H9 (cell line): ENCODE results near the gene CAB39L. TPM values are rescaled to one million over a fixed set of nuclear protein-coding genes. Genes with fewer than 3 reads are reported as not detected.
A peak's percentile ranks its signal among the peaks of the same experiment; 100 is the strongest.

Source experiments
- DNase-seq: peaks from one replicate; pipeline ENCODE4 v3.0.0-alpha.2; 2017
- H2AFZ ChIP-seq: one replicate; pipeline ENCODE4 v1.6.1; 2013; ENCODE audit warnings: mild to moderate bottlenecking, low read length, control low read depth, moderate library complexity
- H2AK5ac ChIP-seq: 2 replicates; pipeline ENCODE4 v1.6.1; 2013; ENCODE audit warnings: low read length, control low read depth, mixed read lengths; ENCODE audit not compliant: insufficient read length
- H2BK120ac ChIP-seq: one replicate; pipeline ENCODE4 v1.6.1; 2013; ENCODE audit warnings: low read depth, mild to moderate bottlenecking, low read length, control low read depth, inconsistent platforms; ENCODE audit not compliant: poor library complexity, severe bottlenecking
- H2BK12ac ChIP-seq: 2 replicates; pipeline ENCODE4 v1.6.1; 2013; ENCODE audit warnings: low read length, control low read depth, mixed read lengths, low read depth; ENCODE audit not compliant: insufficient read length
- H2BK15ac ChIP-seq: 2 replicates; pipeline ENCODE4 v1.6.1; 2013; ENCODE audit warnings: low read depth, low read length, control low read depth
- H2BK20ac ChIP-seq: one replicate; pipeline ENCODE4 v1.6.1; 2013; ENCODE audit warnings: low read depth, mild to moderate bottlenecking, low read length, control low read depth, inconsistent platforms; ENCODE audit not compliant: poor library complexity, severe bottlenecking
- H2BK5ac ChIP-seq: 2 replicates; pipeline ENCODE4 v1.6.1; 2013; ENCODE audit warnings: low read length, control low read depth, mixed read lengths; ENCODE audit not compliant: insufficient read length
- H3K14ac ChIP-seq: 2 replicates; pipeline ENCODE4 v1.6.1; 2013; ENCODE audit warnings: low read length, control low read depth; ENCODE audit not compliant: insufficient read depth
- H3K18ac ChIP-seq: 2 replicates; pipeline ENCODE4 v1.6.1; 2013; ENCODE audit warnings: low read depth, mild to moderate bottlenecking, mixed read lengths, low read length, control low read depth; ENCODE audit not compliant: insufficient read length
- H3K23ac ChIP-seq: 2 replicates; pipeline ENCODE4 v1.6.1; 2013; ENCODE audit warnings: low read length, control low read depth, mixed read lengths, low read depth; ENCODE audit not compliant: insufficient read length
- H3K23me2 ChIP-seq: 2 replicates; pipeline ENCODE4 v1.6.1; 2013; ENCODE audit warnings: low read depth, mild to moderate bottlenecking, mixed read lengths, low read length, control low read depth; ENCODE audit not compliant: insufficient read length, poor library complexity, severe bottlenecking
- H3K27ac ChIP-seq: 2 replicates; pipeline ENCODE4 v1.5.1; 2013; ENCODE audit warnings: low read length, control low read depth, mixed read lengths, low read depth; ENCODE audit not compliant: insufficient read length
- H3K27me3 ChIP-seq: 2 replicates; pipeline ENCODE4 v1.6.1; 2013; ENCODE audit warnings: low read length, control low read depth, inconsistent platforms; ENCODE audit not compliant: insufficient read depth
- H3K4ac ChIP-seq: 2 replicates; pipeline ENCODE4 v1.6.1; 2013; ENCODE audit warnings: low read depth, mild to moderate bottlenecking, control low read depth, inconsistent platforms, low read length, moderate library complexity
- H3K4me1 ChIP-seq: 2 replicates; pipeline ENCODE4 v1.6.1; 2013; ENCODE audit warnings: low read length, control low read depth, inconsistent platforms; ENCODE audit not compliant: insufficient read depth
- H3K4me2 ChIP-seq: 2 replicates; pipeline ENCODE4 v1.6.1; 2013; ENCODE audit warnings: low read length, control low read depth, mixed read lengths; ENCODE audit not compliant: insufficient read length, insufficient read depth
- H3K56ac ChIP-seq: 2 replicates; pipeline ENCODE4 v1.6.1; 2013; ENCODE audit warnings: low read depth, mild to moderate bottlenecking, mixed read lengths, low read length, control low read depth; ENCODE audit not compliant: insufficient read length
- H3K79me1 ChIP-seq: 2 replicates; pipeline ENCODE4 v1.6.1; 2013; ENCODE audit warnings: low read depth, mild to moderate bottlenecking, moderate library complexity, low read length, control low read depth, inconsistent platforms; ENCODE audit not compliant: insufficient read depth, poor library complexity, severe bottlenecking
- H3K79me2 ChIP-seq: 2 replicates; pipeline ENCODE4 v1.6.1; 2013; ENCODE audit warnings: low read length, control low read depth, inconsistent platforms; ENCODE audit not compliant: insufficient read depth
- H3K9ac ChIP-seq: 2 replicates; pipeline ENCODE4 v1.6.1; 2013; ENCODE audit warnings: low read length, control low read depth, mixed read lengths; ENCODE audit not compliant: insufficient read length; ENCODE audit errors: extremely low read depth
- H3K9me3 ChIP-seq: one replicate; pipeline ENCODE4 v1.6.1; 2013; ENCODE audit warnings: low read depth, low read length, inconsistent platforms; ENCODE audit not compliant: control insufficient read depth
- H3T11ph ChIP-seq: one replicate; pipeline ENCODE4 v1.6.1; 2013; ENCODE audit warnings: mild to moderate bottlenecking, low read length, control low read depth, inconsistent platforms
- H4K20me1 ChIP-seq: one replicate; pipeline ENCODE4 v1.6.1; 2013; ENCODE audit not compliant: control insufficient read depth, insufficient read length, insufficient read depth
- H4K5ac ChIP-seq: 2 replicates; pipeline ENCODE4 v1.6.1; 2013; ENCODE audit warnings: low read depth, mild to moderate bottlenecking, mixed read lengths, low read length, control low read depth; ENCODE audit not compliant: insufficient read length
- H4K8ac ChIP-seq: replicated peaks from 2 replicates; pipeline ENCODE4 v1.6.1; 2013; ENCODE audit warnings: low read length, control low read depth, mixed read lengths, low read depth; ENCODE audit not compliant: insufficient read length
- H4K91ac ChIP-seq: 2 replicates; pipeline ENCODE4 v1.6.1; 2013; ENCODE audit warnings: low read depth, mild to moderate bottlenecking, moderate library complexity, mixed read lengths, low read length, control low read depth; ENCODE audit not compliant: insufficient read length
- H3K27ac Mint-ChIP-seq, 3 experiments: 2 replicates in 2 of 3; 3 replicates in 1 of 3; pipeline ENCODE4 v1.8.0; 2020 to 2021; ENCODE audit warnings: mixed read lengths in 3 of 3, mild to moderate bottlenecking in 1 of 3, moderate library complexity in 1 of 3
- H3K27me3 Mint-ChIP-seq: 2 replicates; pipeline ENCODE4 v1.8.0; 2021; ENCODE audit warnings: low read depth, mild to moderate bottlenecking, moderate library complexity, mixed read lengths
- H3K36me3 Mint-ChIP-seq, 3 experiments: 2 replicates in 2 of 3; 3 replicates in 1 of 3; pipeline ENCODE4 v1.8.0; 2020 to 2021; ENCODE audit warnings: low read depth in 3 of 3, mixed read lengths in 3 of 3; ENCODE audit not compliant: insufficient read depth in 1 of 3
- H3K4me1 Mint-ChIP-seq, 2 experiments: 2 replicates each; pipeline ENCODE4 v1.8.0; 2020; ENCODE audit warnings: mixed read lengths in 2 of 2
- H3K4me3 Mint-ChIP-seq, 2 experiments: 2 replicates in 1 of 2; 3 replicates in 1 of 2; pipeline ENCODE4 v1.8.0; 2020 to 2021; ENCODE audit warnings: mild to moderate bottlenecking in 2 of 2, mixed read lengths in 2 of 2, moderate library complexity in 1 of 2
- H3K9me3 Mint-ChIP-seq, 2 experiments: 2 replicates in 1 of 2; 3 replicates in 1 of 2; pipeline ENCODE4 v1.8.0; 2020; ENCODE audit warnings: mild to moderate bottlenecking in 2 of 2, mixed read lengths in 2 of 2, moderate library complexity in 1 of 2
- WGBS: extraction: QIAGEN DNeasy Blood & Tissue Kit; methylation state at CpG from one replicate; pipeline ENCODE4 v1.1.7; 2013; ENCODE audit warnings: missing lambda C conversion rate, low lambda C conversion rate, mixed read lengths; ENCODE audit not compliant: insufficient read length; ENCODE audit errors: extremely low coverage; 5-methylcytosine and 5-hydroxymethylcytosine counted together
- total RNA-seq: library from RNA; stranded (reverse); gene quantifications from 2 replicates; pipeline ENCODE4 v1.2.1, GENCODE V29; 2021
- TF ChIP-seq, protein P1 (sequence below): fragments of 200-600 bp; sonication (generic); conservative IDR thresholded peaks from 3 replicates; pipeline ENCODE4 v1.8.0; 2021; ENCODE audit warnings: antibody characterized with exemption, mild to moderate bottlenecking

Gene CAB39L
- total RNA-seq, 1 experiment from 2014 or later = 6.0 TPM

DNA sequence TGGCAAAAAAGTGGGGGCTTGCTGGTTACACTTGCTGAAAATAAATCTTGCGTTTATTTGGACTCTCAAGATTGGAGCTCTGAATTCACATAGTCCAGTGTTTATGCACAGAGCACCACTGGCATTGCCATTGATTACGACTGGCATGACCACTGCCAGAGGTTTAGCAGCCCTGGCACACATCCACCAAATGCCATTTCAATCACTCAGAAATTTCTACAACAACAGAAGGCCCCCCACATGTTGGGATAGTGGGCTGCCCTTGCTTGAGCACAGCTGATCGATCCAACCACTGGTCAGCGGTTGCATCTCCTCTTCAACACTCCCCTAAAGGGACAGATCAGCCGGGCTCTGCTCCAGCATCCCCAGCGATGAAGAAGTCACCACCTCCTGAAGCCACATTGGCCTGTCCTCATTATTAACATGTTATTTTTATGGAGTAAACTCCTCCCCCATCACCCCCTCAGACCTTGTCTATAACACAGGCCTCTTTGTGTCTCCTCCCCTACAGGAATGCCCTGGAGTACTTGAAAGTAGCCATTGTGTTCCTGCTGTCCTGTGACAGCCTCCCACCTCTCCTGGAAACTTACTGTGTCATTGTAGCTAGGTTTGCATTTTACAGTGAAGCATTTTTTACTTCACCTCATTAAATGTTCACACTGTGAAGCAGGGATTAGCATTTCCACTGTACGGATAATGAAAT, 144.8 kb downstream of the CAB39L start:
- H2AFZ ChIP-seq = no peak overlapping the region
- no peak overlapping the region for H2AK5ac ChIP-seq
- no peak overlapping the region for H2BK5ac ChIP-seq
- H3K9ac ChIP-seq = no peak overlapping the region
- no peak overlapping the region for H3K27ac ChIP-seq
- TF ChIP-seq, protein P1, sequence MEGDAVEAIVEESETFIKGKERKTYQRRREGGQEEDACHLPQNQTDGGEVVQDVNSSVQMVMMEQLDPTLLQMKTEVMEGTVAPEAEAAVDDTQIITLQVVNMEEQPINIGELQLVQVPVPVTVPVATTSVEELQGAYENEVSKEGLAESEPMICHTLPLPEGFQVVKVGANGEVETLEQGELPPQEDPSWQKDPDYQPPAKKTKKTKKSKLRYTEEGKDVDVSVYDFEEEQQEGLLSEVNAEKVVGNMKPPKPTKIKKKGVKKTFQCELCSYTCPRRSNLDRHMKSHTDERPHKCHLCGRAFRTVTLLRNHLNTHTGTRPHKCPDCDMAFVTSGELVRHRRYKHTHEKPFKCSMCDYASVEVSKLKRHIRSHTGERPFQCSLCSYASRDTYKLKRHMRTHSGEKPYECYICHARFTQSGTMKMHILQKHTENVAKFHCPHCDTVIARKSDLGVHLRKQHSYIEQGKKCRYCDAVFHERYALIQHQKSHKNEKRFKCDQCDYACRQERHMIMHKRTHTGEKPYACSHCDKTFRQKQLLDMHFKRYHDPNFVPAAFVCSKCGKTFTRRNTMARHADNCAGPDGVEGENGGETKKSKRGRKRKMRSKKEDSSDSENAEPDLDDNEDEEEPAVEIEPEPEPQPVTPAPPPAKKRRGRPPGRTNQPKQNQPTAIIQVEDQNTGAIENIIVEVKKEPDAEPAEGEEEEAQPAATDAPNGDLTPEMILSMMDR = no peak
- DNase-seq = no peak
- H3K36me3 Mint-ChIP-seq = no peaks in the 10 kb centered on the region
- H3K27ac Mint-ChIP-seq = peak overlapping the region in 1 of 3 experiments; percentile 40; a peak in 1 of 7 replicates
- H3K4ac ChIP-seq = no peak overlapping the region
- no peaks in the 10 kb centered on the region for H3K9me3 ChIP-seq
- no peak overlapping the region for H3K23ac ChIP-seq
- no peaks in the 10 kb centered on the region; the same call in 1 of the 2 replicates for H3K27me3 ChIP-seq
- no peaks in the 10 kb centered on the region for H3K79me1 ChIP-seq
- no peak overlapping the region for H4K91ac ChIP-seq
- no peak overlapping the region for H4K8ac ChIP-seq
- no peak overlapping the region for H2BK12ac ChIP-seq
- H3K14ac ChIP-seq = no peak overlapping the region; the same call in 1 of the 2 replicates
- H3K4me2 ChIP-seq = no peak overlapping the region
- no peak overlapping the region for H2BK15ac ChIP-seq
- H3K4me1 ChIP-seq = no peaks in the 10 kb centered on the region; the same call in 1 of the 2 replicates
- no peak overlapping the region for H2BK20ac ChIP-seq
- H3K79me2 ChIP-seq = no peaks in the 10 kb centered on the region
- H4K20me1 ChIP-seq = no peaks in the 10 kb centered on the region
- peaks cover 12 to 26% of the 10 kb centered on the region in 2 experiments for H3K4me1 Mint-ChIP-seq
- H3K56ac ChIP-seq = no peak overlapping the region
- H2BK120ac ChIP-seq = no peak overlapping the region
- no peaks in the 10 kb centered on the region for H3K27me3 Mint-ChIP-seq
- WGBS = no CpG with 5 or more reads among the region's 7 CpGs
- H3K9me3 Mint-ChIP-seq = no peaks in the 10 kb centered on the region
- peak overlapping the region in 1 of 2 experiments; percentile 20; a peak in 1 of 5 replicates for H3K4me3 Mint-ChIP-seq
- H3K23me2 ChIP-seq = no peaks in the 10 kb centered on the region
- H3K18ac ChIP-seq = no peak overlapping the region
- H3T11ph ChIP-seq = no peak overlapping the region
- H4K5ac ChIP-seq = no peak overlapping the region
